ENCODE measurements around the gene CIAO3. TPM values are rescaled to one million over a fixed set of nuclear protein-coding genes. Genes with fewer than 3 reads are reported as not detected.

Gene CIAO3
- total RNA-seq, 1 donor: 24.7 TPM

GRCh38 chr16:775236-775796 lies 34.5 kb upstream of the CIAO3 start:
- no peak for TF ChIP-seq CTCF (IDR thresholded peaks at IDR 0.05; ENCODE audit: insufficient read depth, low read length)
- DNase-seq (ENCODE audit: low read depth): no peak
- H3K4me3 ChIP-seq (ENCODE audit: low read depth, low read length): no peak overlapping the region

GRCh38 chr16:774086-775001 lies 33.5 kb upstream of the CIAO3 start:
- DNase-seq (ENCODE audit: low read depth): no peak
- no peak overlapping the region for H3K4me3 ChIP-seq (ENCODE audit: low read depth, low read length)
- no peak for TF ChIP-seq CTCF (IDR thresholded peaks at IDR 0.05; ENCODE audit: insufficient read depth, low read length)

DNA sequence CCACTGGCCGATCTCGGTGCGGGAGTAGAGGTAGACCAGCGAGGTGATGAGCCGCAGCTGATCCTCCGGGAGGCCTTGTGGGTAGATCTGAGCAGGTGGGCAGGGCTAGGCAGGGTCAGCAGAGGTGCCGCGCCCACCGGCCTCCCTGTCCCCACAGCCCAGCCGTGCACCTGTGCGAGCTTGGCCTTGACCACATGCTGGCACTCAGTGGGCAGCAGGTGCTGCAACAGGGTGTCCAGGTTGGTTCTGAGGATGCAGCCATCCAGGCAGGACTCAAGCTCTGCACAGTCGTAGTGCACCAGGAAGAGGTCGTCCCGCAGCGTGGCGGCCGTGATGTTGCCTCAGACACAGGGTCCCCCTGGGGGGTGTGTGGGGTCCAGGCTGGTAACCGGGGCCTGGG lies 32.2 kb upstream of the CIAO3 start:
- no peak overlapping the region for H3K4me3 ChIP-seq (ENCODE audit: low read depth, low read length)
- DNase-seq (ENCODE audit: low read depth): no peak
- TF ChIP-seq CTCF (IDR thresholded peaks at IDR 0.05; ENCODE audit: insufficient read depth, low read length): no peak

GRCh38 chr16:770411-770810 lies 29.6 kb upstream of the CIAO3 start:
- no peak for TF ChIP-seq CTCF (IDR thresholded peaks at IDR 0.05; ENCODE audit: insufficient read depth, low read length)
- no peak for DNase-seq (ENCODE audit: low read depth)

DNA sequence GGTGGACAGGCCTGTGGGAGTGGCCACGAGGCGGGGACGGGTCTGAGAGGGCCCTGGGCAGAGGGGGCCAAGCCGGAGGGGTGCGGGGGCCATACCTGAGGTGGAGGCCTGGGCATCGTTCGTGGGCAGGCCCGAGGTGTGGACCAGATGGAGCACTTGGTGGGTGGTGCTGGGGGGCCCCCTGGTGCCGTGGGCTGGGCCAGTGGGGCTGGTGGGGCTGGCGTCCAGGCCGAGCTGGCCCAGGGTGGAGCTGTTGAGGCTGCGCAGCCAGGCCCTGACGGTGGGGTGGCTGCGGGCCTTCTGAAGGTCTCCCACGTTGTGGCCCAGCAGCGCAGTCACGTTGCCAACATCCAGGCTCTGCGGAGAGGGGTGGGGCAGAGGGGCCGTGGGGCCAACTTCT lies 29.1 kb upstream of the CIAO3 start:
- TF ChIP-seq CTCF (IDR thresholded peaks at IDR 0.05; ENCODE audit: insufficient read depth, low read length): no peak
- H3K4me3 ChIP-seq (ENCODE audit: low read depth, low read length): no peak overlapping the region
- DNase-seq (ENCODE audit: low read depth): no peak

More at GRCh38 chr16:770411-770810, 29.6 kb upstream of the CIAO3 start:
- no peak overlapping the region for H3K4me3 ChIP-seq (ENCODE audit: low read depth, low read length)

GRCh38 chr16:769184-769784 lies 28.5 kb upstream of the CIAO3 start:
- DNase-seq (ENCODE audit: low read depth): no peak
- H3K4me3 ChIP-seq (ENCODE audit: low read depth, low read length): no peak overlapping the region
- no peak for TF ChIP-seq CTCF (IDR thresholded peaks at IDR 0.05; ENCODE audit: insufficient read depth, low read length)

Data from fibroblast of the aortic adventitia (primary cell).